ENCODE results near the gene EXOC3L4. TPM values are rescaled to one million over a fixed set of nuclear protein-coding genes. Genes with fewer than 3 reads are reported as not detected.

EXOC3L4 gene
- total RNA-seq, 1 donor, result not detected

DNA sequence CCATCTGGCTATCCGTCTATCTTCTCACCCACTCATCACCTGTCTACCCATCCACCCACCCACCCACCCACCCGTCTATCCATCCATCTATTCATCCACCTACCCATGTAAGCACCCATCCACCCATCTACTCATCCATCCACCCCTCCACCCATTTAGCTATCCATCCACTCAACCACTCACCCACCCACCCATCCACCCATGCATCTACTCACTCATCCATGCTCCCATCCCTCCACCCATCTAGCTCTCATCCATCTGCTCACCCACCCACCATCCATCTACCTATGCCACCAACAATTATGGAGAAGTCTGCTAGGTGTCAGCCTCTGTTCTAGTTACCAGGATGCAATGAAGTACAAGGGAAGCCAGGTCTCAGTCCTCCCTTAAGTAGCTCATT, 39.9 kb downstream of the EXOC3L4 start:
- TF ChIP-seq, protein P1, sequence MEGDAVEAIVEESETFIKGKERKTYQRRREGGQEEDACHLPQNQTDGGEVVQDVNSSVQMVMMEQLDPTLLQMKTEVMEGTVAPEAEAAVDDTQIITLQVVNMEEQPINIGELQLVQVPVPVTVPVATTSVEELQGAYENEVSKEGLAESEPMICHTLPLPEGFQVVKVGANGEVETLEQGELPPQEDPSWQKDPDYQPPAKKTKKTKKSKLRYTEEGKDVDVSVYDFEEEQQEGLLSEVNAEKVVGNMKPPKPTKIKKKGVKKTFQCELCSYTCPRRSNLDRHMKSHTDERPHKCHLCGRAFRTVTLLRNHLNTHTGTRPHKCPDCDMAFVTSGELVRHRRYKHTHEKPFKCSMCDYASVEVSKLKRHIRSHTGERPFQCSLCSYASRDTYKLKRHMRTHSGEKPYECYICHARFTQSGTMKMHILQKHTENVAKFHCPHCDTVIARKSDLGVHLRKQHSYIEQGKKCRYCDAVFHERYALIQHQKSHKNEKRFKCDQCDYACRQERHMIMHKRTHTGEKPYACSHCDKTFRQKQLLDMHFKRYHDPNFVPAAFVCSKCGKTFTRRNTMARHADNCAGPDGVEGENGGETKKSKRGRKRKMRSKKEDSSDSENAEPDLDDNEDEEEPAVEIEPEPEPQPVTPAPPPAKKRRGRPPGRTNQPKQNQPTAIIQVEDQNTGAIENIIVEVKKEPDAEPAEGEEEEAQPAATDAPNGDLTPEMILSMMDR (IDR thresholded peaks at IDR 0.05; ENCODE audit: insufficient read depth, low read length), result no peak
- no peak for DNase-seq (ENCODE audit: low read depth)
- no peak overlapping the region for H3K4me3 ChIP-seq (ENCODE audit: low read depth, low read length)

DNA sequence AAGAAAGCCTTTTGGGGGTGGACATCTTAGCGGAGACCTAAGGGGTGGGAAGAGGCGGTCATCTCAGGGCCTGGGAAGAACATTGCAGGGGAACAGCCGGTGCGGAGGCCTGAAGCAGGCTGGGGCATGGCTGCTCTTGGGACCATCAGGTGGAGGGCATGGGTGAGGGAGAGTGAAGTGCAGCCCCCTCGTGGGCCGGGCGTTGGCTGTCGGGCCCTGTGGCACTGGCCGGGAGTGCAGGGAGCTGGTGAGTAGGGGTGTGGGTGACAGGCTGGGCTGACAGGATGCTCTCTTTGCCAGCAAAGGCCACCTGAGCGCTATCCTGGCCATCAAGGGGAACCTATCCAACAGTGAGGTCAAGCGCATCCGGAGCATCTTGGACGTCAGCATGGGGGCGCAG, 40.4 kb downstream of the EXOC3L4 start:
- DNase-seq (ENCODE audit: low read depth), result no peak
- no peak overlapping the region for H3K4me3 ChIP-seq (ENCODE audit: low read depth, low read length)
- TF ChIP-seq, protein P1 (IDR thresholded peaks at IDR 0.05; ENCODE audit: insufficient read depth, low read length), result no peak

- no peak for DNase-seq (ENCODE audit: low read depth)
These were observed 41.1 kb downstream of the EXOC3L4 start for GRCh38 chr14:103135333-103136260.

DNA sequence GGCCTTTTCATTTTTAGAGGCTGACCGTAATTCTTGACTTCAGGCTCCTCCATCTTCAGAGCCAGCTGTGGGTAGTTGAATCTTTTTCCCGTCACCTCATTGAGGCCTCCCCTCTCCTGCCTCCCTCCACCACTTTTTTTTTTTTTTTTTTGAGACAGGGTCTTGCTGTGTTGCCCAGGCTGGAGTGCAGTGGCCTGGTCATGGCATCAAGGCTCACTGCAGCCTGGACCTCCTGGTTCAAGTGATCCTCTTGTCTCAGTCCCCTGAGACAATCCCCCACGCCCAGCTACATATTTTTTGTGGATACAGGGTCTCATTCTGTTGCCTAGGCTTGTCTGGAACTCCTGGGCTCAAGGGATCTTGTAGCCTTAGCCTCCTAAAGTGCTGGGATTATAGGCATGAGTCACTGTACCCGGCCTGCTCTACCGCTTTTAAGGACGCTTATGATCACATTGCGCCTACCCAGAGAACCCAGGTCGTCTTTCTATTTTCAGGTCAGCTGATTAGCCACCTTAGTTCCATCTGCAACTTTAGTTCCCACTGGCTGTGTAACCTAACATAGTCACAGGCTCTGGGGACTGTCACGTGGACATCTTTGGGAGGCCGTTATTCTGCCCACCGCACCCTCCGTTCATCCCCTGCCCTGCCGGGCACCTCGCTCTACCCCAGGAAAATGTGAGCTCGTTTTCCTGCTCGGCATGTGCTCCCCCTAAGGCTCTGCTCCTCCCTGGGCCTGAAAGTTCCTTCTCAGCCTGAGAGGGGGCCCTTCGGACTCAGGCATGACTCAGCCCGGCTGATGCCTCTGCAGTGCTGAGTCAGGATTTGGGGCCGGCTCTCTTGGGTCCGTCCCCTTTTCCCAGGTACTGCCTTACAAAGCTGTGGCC, 42.1 kb downstream of the EXOC3L4 start:
- peak; percentile 58 for DNase-seq (ENCODE audit: low read depth)
- no peak overlapping the region for H3K4me3 ChIP-seq (ENCODE audit: low read depth, low read length)
- TF ChIP-seq, protein P1 (IDR thresholded peaks at IDR 0.05; ENCODE audit: insufficient read depth, low read length), result no peak

More at GRCh38 chr14:103135333-103136260, 41.1 kb downstream of the EXOC3L4 start:
- H3K4me3 ChIP-seq (ENCODE audit: low read depth, low read length), result no peak overlapping the region
- TF ChIP-seq, protein P1 (IDR thresholded peaks at IDR 0.05; ENCODE audit: insufficient read depth, low read length), result no peak

GRCh38 chr14:103137689-103138300, 43.3 kb downstream of the EXOC3L4 start:
- H3K4me3 ChIP-seq (ENCODE audit: low read depth, low read length), result no peak overlapping the region
- no peak for DNase-seq (ENCODE audit: low read depth)
- TF ChIP-seq, protein P1 (IDR thresholded peaks at IDR 0.05; ENCODE audit: insufficient read depth, low read length), result no peak
